22Rv1 (cell line): ENCODE results near the gene RPL12.

Experiments used
- H3K27ac ChIP-seq: fragments of 450-650 bp; 2 replicates; pipeline ENCODE4 v1.5.1; 2017
- ZFX ChIP-seq: fragments of 450-650 bp; IDR thresholded peaks from 2 replicates; pipeline ENCODE4 v1.6.1; 2017; ENCODE audit warnings: antibody characterized with exemption, borderline replicate concordance
- TF ChIP-seq, protein P1 (sequence below): fragments of 450-650 bp; IDR thresholded peaks from 2 replicates; pipeline ENCODE4 v1.5.1; 2017; ENCODE audit warnings: mild to moderate bottlenecking

The RPL12 gene

DNA sequence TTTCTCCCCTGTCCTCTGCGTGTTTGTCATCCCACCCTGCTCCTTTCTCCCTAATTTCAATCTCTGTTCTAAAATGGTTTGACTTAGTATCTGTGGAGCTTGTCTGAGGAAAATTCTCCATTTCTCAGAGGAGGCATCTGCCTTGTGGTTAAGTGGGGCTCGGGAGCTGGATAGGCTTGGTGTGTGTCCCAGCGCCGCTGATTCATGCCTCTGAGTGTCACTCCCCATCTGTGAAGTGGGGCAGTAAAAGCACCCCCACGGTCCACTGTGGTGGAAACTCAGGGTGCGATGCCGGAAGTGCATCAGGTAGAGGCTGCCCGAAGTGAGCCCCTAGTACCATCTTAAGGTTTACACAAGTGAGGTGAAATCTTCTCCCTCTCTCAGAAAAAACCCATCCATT, 37.7 kb upstream of the RPL12 start:
- TF ChIP-seq, protein P1, sequence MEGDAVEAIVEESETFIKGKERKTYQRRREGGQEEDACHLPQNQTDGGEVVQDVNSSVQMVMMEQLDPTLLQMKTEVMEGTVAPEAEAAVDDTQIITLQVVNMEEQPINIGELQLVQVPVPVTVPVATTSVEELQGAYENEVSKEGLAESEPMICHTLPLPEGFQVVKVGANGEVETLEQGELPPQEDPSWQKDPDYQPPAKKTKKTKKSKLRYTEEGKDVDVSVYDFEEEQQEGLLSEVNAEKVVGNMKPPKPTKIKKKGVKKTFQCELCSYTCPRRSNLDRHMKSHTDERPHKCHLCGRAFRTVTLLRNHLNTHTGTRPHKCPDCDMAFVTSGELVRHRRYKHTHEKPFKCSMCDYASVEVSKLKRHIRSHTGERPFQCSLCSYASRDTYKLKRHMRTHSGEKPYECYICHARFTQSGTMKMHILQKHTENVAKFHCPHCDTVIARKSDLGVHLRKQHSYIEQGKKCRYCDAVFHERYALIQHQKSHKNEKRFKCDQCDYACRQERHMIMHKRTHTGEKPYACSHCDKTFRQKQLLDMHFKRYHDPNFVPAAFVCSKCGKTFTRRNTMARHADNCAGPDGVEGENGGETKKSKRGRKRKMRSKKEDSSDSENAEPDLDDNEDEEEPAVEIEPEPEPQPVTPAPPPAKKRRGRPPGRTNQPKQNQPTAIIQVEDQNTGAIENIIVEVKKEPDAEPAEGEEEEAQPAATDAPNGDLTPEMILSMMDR: no peak
- TF ChIP-seq ZFX: no peak
- no peak overlapping the region for H3K27ac ChIP-seq

DNA sequence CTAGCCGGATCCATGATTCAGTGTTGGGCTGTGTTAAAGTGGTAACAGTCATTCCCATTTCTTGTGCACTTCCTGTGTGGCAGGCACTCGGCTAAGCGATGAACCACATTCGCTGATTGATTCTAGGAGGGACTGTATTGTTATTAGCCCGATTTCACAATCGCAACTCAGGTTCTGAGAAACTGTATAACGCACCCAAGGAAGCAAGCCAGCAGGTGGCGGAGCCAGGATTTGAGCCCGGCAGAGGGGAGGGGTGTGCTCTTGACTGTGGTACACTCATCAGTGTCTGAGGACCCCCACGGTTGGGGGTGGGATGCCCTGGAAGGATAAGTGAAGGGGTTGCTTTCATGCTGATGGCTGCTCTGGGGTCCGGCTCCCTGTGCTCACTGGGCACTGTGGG, 34.8 kb upstream of the RPL12 start:
- TF ChIP-seq, protein P1: no peak
- H3K27ac ChIP-seq: no peak overlapping the region

DNA sequence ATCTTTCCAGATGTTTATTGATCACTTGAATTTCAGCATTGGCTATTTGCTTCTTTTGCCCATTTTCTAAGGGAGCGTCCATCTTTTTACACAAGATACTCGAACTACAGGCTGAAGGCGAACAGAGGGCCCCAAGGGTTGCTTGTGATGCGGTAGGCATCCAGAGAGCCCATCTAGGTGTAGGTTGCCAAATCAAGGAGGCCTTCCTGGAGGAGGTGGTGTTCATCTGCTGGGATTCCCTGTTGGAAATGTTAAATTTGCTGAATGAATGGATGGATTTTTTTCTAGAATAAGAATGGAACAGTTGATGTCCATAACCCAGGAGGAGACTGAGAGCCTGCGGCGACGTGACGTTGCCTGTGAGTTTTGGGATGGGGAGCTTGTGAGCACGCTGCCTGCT, 31.5 kb upstream of the RPL12 start:
- H3K27ac ChIP-seq: no peak overlapping the region
- TF ChIP-seq ZFX: no peak
- TF ChIP-seq, protein P1: no peak

DNA sequence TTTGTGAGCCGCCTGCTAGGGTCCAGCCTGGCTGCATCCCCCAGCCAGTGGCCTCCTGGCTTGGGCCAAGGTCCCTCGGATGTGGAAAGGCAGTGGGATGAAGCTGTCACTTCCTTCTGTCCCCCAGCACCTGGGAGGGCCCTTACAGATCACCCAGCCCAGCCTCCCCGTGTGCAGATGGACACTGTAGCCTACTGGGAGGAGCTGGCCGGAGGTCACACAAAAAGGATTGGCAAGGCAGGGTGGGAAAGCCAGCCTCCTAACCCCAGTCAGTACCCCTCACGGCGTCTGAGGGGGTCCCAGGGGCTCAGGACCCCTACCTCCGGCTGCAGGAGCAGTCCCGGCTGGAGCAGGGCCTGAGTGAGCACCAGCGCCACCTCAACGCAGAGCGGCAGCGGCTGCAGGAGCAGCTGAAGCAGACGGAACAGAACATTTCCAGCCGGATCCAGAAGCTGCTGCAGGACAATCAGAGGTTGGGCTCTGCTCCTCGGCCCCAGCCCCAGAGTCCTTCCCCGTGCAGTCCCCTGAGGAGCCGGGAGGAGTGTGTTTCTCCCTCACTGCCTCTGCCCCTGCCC, 28.4 kb upstream of the RPL12 start:
- TF ChIP-seq, protein P1: no peak
- no peak for TF ChIP-seq ZFX
- no peak overlapping the region for H3K27ac ChIP-seq

DNA sequence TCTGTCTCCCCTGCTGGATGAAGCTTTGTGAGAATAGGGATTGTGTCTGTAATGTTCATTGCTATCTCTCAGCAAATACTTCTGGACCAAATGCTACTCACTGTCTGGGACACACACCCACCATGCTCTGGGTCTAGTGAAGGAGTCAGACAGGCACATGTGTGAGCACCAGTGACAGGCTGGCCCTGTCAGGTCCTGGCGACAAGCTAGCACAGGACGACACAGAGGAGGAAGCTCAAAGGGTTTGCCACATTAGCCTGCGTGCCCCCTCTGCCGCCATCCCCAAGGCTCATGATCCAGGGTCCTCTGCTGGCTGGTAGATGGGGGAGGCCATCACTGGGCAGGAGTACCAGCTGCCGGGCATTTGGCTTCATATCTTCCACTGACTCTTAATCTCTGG, 23.4 kb upstream of the RPL12 start:
- no peak for TF ChIP-seq ZFX
- TF ChIP-seq, protein P1: no peak
- H3K27ac ChIP-seq: no peak overlapping the region

DNA sequence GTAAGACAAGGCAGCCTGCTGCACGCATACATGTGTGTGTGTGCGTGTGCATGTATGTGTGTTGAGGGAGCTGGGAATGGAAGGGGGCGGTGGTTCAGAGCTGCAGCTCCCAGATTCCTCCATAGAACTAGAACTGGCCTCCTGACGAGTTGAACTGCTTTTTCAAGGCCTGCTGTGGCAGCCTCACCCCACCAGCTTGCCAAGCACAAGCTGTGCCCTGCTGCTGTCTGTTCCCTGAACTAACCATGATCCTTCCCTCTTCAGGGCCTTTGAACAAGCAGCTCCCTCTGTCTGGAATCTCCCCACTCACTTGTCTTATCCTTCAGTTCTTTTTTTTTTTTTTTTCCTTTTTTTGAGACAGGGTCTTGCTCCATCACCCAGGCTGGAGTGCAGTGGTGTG, 22.7 kb upstream of the RPL12 start:
- TF ChIP-seq, protein P1: no peak
- no peak for TF ChIP-seq ZFX

DNA sequence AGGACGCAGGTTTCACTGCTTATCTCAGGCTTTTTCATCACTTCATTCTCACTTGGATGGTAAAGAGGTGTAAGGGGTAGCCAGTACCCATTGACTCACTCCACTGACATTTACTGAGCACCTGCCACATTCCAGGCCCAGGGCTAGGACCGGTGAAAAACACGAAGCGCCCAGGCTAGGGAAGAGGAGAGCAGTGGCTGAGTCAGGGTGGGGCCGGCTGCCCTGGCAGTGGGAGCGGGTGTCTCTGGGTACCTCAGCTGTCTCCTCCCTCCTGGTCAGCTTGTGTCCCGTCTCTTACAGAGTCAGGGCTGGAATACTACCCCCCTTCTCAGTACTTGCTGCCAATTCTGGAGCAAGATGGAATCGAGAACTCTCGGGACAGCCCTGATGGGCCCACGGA, 22.3 kb upstream of the RPL12 start:
- H3K27ac ChIP-seq: no peak overlapping the region
- TF ChIP-seq ZFX: no peak
- TF ChIP-seq, protein P1: no peak

More for the DNA sequence above, 22.7 kb upstream of the RPL12 start:
- H3K27ac ChIP-seq: no peak overlapping the region
